LNCaP clone FGC (cell line): Measurements from ENCODE around the gene IKBKE.
A peak's percentile ranks its signal among the peaks of the same experiment; 100 is the strongest.

Source experiments
- DNase-seq: peaks from one replicate; pipeline ENCODE4 v3.0.0-alpha.2; 2011; ENCODE audit warnings: low read depth
- H3K4me3 ChIP-seq: 2 replicates; pipeline ENCODE4 v1.5.1; 2011; ENCODE audit warnings: mild to moderate bottlenecking, low read depth, low read length, control low read depth
- CTCF ChIP-seq: IDR thresholded peaks from 2 replicates; pipeline ENCODE4 v1.5.1; 2012; ENCODE audit warnings: mild to moderate bottlenecking; ENCODE audit not compliant: control insufficient read depth, insufficient read depth; ENCODE audit errors: extremely low read depth

Gene IKBKE

GRCh38 chr1:206538086-206538770 lies 68.0 kb downstream of the IKBKE start:
- no peak overlapping the region for H3K4me3 ChIP-seq
- no peak for DNase-seq
- no peak for TF ChIP-seq CTCF

- no peak for TF ChIP-seq CTCF
- DNase-seq = no peak
- no peak overlapping the region for H3K4me3 ChIP-seq
Observed at GRCh38 chr1:206538901-206539640, 68.8 kb downstream of the IKBKE start.

GRCh38 chr1:206540044-206540780 lies 69.9 kb downstream of the IKBKE start:
- TF ChIP-seq CTCF = no peak
- H3K4me3 ChIP-seq = no peak overlapping the region
- DNase-seq = peak; percentile 95

- no peak for TF ChIP-seq CTCF
- DNase-seq = no peak
- no peak overlapping the region for H3K4me3 ChIP-seq
Observed at GRCh38 chr1:206541236-206541833, 71.1 kb downstream of the IKBKE start.

GRCh38 chr1:206544562-206545257 lies 74.4 kb downstream of the IKBKE start:
- TF ChIP-seq CTCF = peak; percentile 90
- DNase-seq = no peak
- H3K4me3 ChIP-seq = no peak overlapping the region

- no peak for TF ChIP-seq CTCF
- no peak for DNase-seq
- H3K4me3 ChIP-seq = no peak overlapping the region
Observed at GRCh38 chr1:206545351-206545750, 75.1 kb downstream of the IKBKE start.
